Mammary epithelial cell (primary cell): Measurements from ENCODE around the gene RNF183.

Experiments
- CTCF ChIP-seq, 2 donors: IDR thresholded peaks in 1 of 2; conservative IDR thresholded peaks in 1 of 2; 2 replicates each; pipeline ENCODE4 v1.5.1; 2011 to 2012; ENCODE audit warnings: inconsistent platforms in 2 of 2, low read length in 2 of 2, mild to moderate bottlenecking in 2 of 2, control low read depth in 1 of 2, low read depth in 1 of 2; ENCODE audit not compliant: insufficient read depth in 1 of 2; ENCODE audit errors: extremely low read depth in 1 of 2
- EZH2 ChIP-seq: IDR thresholded peaks from 2 replicates; pipeline ENCODE4 v1.6.1; 2012; ENCODE audit warnings: low read length, inconsistent platforms, borderline replicate concordance

DNA sequence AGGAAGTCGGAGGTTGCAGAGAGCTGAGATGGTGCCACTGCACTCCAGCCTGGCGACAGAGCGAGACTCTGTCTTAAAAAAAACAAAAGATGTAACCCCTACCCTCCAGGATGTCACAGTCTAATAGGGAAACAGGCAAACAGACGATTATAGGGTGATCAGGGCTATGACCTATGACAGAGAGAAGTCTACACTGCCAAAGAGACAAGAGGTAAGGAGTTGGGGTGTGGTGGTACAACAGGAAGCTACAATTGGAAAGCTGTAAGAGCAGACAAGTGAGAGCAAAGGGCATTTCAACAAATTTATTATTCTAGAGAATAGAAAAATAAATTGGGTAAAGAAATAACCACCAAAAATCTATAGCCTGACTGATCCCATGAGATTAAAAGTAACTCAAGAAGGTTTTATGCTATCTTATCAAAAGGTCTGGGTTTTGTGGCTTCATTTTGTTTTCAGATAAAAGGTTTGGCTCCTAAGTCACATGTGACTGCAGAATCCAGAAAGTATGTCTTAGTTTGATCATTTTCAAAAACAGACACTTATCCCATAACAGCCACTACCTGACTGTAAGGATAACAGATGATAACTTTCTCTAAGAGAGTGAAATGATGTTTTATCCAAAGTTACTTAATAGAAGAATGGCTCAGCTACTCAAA is 35.1 kb downstream of the RNF183 start:
- TF ChIP-seq CTCF (conservative IDR thresholded peaks at IDR 0.05 in 1 of 2, IDR thresholded peaks at IDR 0.05 in 1 of 2; ENCODE audit: extremely low read depth in 1 of 2, insufficient read depth in 1 of 2, low read depth in 1 of 2, low read length in 2 of 2) (no peak), EZH2 (no peak)
